K562 (cell line): Measurements from ENCODE around the gene PSMD2. TPM values are rescaled to one million over a fixed set of nuclear protein-coding genes. Genes with fewer than 3 reads are reported as not detected.

Experiments
- BCL6 ChIP-seq: fragments of 250-450 bp; sonication (Bioruptor Pico); IDR thresholded peaks from 2 replicates; pipeline ENCODE4 v1.4.0; 2020
- CC2D1A ChIP-seq: fragments of 450-650 bp; IDR thresholded peaks from 2 replicates; pipeline ENCODE4 v1.6.1; 2017; ENCODE audit warnings: mild to moderate bottlenecking
- CEBPB ChIP-seq: fragments of 450-650 bp; IDR thresholded peaks from 2 replicates; pipeline ENCODE4 v1.6.1; 2016; ENCODE audit warnings: missing genetic modification characterization, missing compliant biosample characterization
- CREBBP ChIP-seq: IDR thresholded peaks from one replicate; pipeline ENCODE4 v1.6.1; 2012; ENCODE audit warnings: low read depth, mild to moderate bottlenecking, control low read depth, inconsistent platforms, low read length
- ELK3 ChIP-seq: fragments of 450-650 bp; formaldehyde crosslinking; IDR thresholded peaks from 2 replicates; pipeline ENCODE4 v1.4.0; 2020; ENCODE audit warnings: mild to moderate bottlenecking
- GABPB1 ChIP-seq: sonication (generic); formaldehyde crosslinking; IDR thresholded peaks from 2 replicates; pipeline ENCODE4 v1.8.0; 2022; ENCODE audit warnings: mild to moderate bottlenecking, missing genetic modification reagents
- GTF2F1 ChIP-seq: IDR thresholded peaks from 2 replicates; pipeline ENCODE4 v1.6.1; 2011; ENCODE audit warnings: low read depth, low read length, improper control_type of control experiment
- MAZ ChIP-seq, 2 experiments: fragments of 450-650 bp in 1 of 2; sonication (generic) in 1 of 2; formaldehyde crosslinking; IDR thresholded peaks in 1 of 2; conservative IDR thresholded peaks in 1 of 2; 2 replicates each; pipeline versions ENCODE4 v1.4.0 to v1.5.0; 2020; ENCODE audit warnings: mild to moderate bottlenecking in 1 of 2, missing genetic modification reagents in 1 of 2
- NONO ChIP-seq, 2 experiments: fragments of 200-400 bp in 1 of 2; fragments of 450-650 bp in 1 of 2; formaldehyde crosslinking in 1 of 2; IDR thresholded peaks; 2 replicates each; pipeline ENCODE4 v1.6.1; 2017; ENCODE audit warnings: low read depth in 2 of 2, mild to moderate bottlenecking in 2 of 2, moderate library complexity in 2 of 2, low read length in 1 of 2
- PRPF4 ChIP-seq: fragments of 200-400 bp; formaldehyde crosslinking; IDR thresholded peaks from one replicate; pipeline ENCODE4 v1.6.1; 2017; ENCODE audit warnings: low read length, low read depth, mild to moderate bottlenecking; ENCODE audit not compliant: insufficient read depth, poor library complexity, severe bottlenecking
- PTRF ChIP-seq: fragments of 450-650 bp; IDR thresholded peaks from 2 replicates; pipeline ENCODE4 v1.6.1; 2016; ENCODE audit warnings: mild to moderate bottlenecking, missing genetic modification characterization, missing compliant biosample characterization
- RAD51 ChIP-seq: fragments of 450-650 bp; IDR thresholded peaks from 2 replicates; pipeline ENCODE4 v1.7.1; 2016; ENCODE audit warnings: low read depth, mild to moderate bottlenecking, borderline replicate concordance
- SMC3 ChIP-seq: conservative IDR thresholded peaks from 2 replicates; pipeline ENCODE4 v1.6.1; 2011; ENCODE audit warnings: low read depth, low read length, improper control_type of control experiment; ENCODE audit not compliant: insufficient read depth
- SRSF7 ChIP-seq: fragments of 200-400 bp; formaldehyde crosslinking; optimal IDR thresholded peaks from 2 replicates; pipeline ENCODE3; 2017; ENCODE audit warnings: mild to moderate bottlenecking, low read depth, low read length
- USF1 ChIP-seq: sonication (generic); formaldehyde crosslinking; IDR thresholded peaks from 2 replicates; pipeline ENCODE4 v1.9.0; 2022; ENCODE audit warnings: mild to moderate bottlenecking, missing genetic modification reagents
- XRCC5 ChIP-seq: fragments of 200-400 bp; formaldehyde crosslinking; IDR thresholded peaks from 2 replicates; pipeline ENCODE4 v1.6.1; 2017; ENCODE audit warnings: low read depth, mild to moderate bottlenecking, low read length
- ZFP30 ChIP-seq: fragments of 250-450 bp; sonication (Bioruptor Pico); IDR thresholded peaks from 2 replicates; pipeline ENCODE4 v1.8.0; 2022; ENCODE audit warnings: moderate library complexity, mild to moderate bottlenecking, inconsistent platforms, borderline replicate concordance
- polyA plus RNA-seq, 8 experiments: library from polyadenylated mRNA; depleted of rRNA in 4 of 8; stranded (reverse) in 5 of 8; unstranded in 3 of 8; fragments of >200 nt; fragmentation: Nextera tagmentation in 2 of 8; fragmentation: Illumina TruSeq in 1 of 8; extraction: Ambion mirVana in 2 of 8; extraction: Trizol in 1 of 8; gene quantifications; 2 replicates each; pipeline versions ENCODE4 v1.2.1 to v1.2.3, GENCODE V29; 2011 to 2014; ENCODE audit warnings: inconsistent platforms in 1 of 8, missing spikeins in 1 of 8
- total RNA-seq, 7 experiments: library from RNA; depleted of rRNA in 6 of 7; stranded (reverse); fragments of >200 nt in 6 of 7; fragmentation: Illumina TruSeq in 2 of 7; extraction: Trizol in 2 of 7; gene quantifications; 2 replicates each; pipeline versions ENCODE4 v1.2.1 to v1.2.3, GENCODE V29; 2011 to 2021; ENCODE audit warnings: low replicate concordance in 1 of 7
- TF ChIP-seq, protein P1 (sequence below): fragments of 250-450 bp; sonication (Bioruptor Pico); IDR thresholded peaks from 2 replicates; pipeline ENCODE4 v1.5.0; 2021; ENCODE audit warnings: mild to moderate bottlenecking, borderline replicate concordance
- TF ChIP-seq, protein P2 (sequence below), 2 experiments: IDR thresholded peaks in 1 of 2; conservative IDR thresholded peaks in 1 of 2; 2 replicates each; pipeline ENCODE4 v1.6.1; 2016; ENCODE audit warnings: low read depth in 2 of 2, mild to moderate bottlenecking in 1 of 2, missing compliant biosample characterization in 1 of 2, missing genetic modification characterization in 1 of 2, moderate library complexity in 1 of 2

PSMD2 gene
- total and polyA plus RNA-seq, 9 of the 15 experiments (the other 6 are each of a cell fraction or from before 2014, with no cell fraction given) = 152 to 484 (median 295) TPM

GRCh38 chr3:184250167-184250828 lies 48.7 kb upstream of the PSMD2 start (continued):
- TF ChIP-seq, protein P1, sequence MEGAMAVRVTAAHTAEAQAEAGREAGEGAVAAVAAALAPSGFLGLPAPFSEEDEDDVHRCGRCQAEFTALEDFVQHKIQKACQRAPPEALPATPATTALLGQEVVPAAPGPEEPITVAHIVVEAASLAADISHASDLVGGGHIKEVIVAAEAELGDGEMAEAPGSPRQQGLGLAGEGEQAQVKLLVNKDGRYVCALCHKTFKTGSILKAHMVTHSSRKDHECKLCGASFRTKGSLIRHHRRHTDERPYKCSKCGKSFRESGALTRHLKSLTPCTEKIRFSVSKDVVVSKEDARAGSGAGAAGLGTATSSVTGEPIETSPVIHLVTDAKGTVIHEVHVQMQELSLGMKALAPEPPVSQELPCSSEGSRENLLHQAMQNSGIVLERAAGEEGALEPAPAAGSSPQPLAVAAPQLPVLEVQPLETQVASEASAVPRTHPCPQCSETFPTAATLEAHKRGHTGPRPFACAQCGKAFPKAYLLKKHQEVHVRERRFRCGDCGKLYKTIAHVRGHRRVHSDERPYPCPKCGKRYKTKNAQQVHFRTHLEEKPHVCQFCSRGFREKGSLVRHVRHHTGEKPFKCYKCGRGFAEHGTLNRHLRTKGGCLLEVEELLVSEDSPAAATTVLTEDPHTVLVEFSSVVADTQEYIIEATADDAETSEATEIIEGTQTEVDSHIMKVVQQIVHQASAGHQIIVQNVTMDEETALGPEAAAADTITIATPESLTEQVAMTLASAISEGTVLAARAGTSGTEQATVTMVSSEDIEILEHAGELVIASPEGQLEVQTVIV = no peak
- TF ChIP-seq GABPB1 (CRISPR knock-in tag) (no peak), NONO (IDR thresholded peaks at IDR 0.05; ENCODE audit: low read depth in 2 of 2, low read length in 1 of 2) (no peak), SRSF7 (no peak), PRPF4 (no peak), XRCC5 (peak; percentile 55; the same call in 1 of the 2 replicates), GTF2F1 (no peak), SMC3 (peak; percentile 66; the same call in 1 of the 2 replicates), MAZ (CRISPR knock-in tag; conservative IDR thresholded peaks at IDR 0.05 in 1 of 2, IDR thresholded peaks at IDR 0.05 in 1 of 2) (peak in 1 of 2 experiments; percentile 74; a peak in 3 of 4 replicates), CEBPB (tag) (no peak), CREBBP (no peak), ZFP30 (no peak), PTRF (tag) (no peak), ELK3 (CRISPR knock-in tag) (no peak), RAD51 (no peak), BCL6 (no peak), USF1 (CRISPR knock-in tag) (no peak), CC2D1A (peak; percentile 28; the same call in 1 of the 2 replicates)
- TF ChIP-seq, protein P2, sequence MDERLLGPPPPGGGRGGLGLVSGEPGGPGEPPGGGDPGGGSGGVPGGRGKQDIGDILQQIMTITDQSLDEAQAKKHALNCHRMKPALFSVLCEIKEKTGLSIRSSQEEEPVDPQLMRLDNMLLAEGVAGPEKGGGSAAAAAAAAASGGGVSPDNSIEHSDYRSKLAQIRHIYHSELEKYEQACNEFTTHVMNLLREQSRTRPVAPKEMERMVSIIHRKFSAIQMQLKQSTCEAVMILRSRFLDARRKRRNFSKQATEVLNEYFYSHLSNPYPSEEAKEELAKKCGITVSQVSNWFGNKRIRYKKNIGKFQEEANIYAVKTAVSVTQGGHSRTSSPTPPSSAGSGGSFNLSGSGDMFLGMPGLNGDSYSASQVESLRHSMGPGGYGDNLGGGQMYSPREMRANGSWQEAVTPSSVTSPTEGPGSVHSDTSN (CRISPR knock-in tag; IDR thresholded peaks at IDR 0.05; ENCODE audit: low read depth) = no peak
- TF ChIP-seq, protein P2 (tag; conservative IDR thresholded peaks at IDR 0.05; ENCODE audit: low read depth) = no peak
